ENCODE data around the gene HSPA4. TPM values are rescaled to one million over a fixed set of nuclear protein-coding genes. Genes with fewer than 3 reads are reported as not detected.
"Not testable (repeated sequence)": the region's sequence is repeated elsewhere in the genome, so short reads cannot be mapped to it uniquely, and the experiment has no call there.

The HSPA4 gene
- total RNA-seq, 1 donor from 2014 or later: 94.4 TPM

- no peak for DNase-seq
Observed at GRCh38 chr5:133050521-133050920, 1.3 kb upstream of the HSPA4 start.

GRCh38 chr5:133051061-133051541 is 712 bp upstream of the HSPA4 start:
- DNase-seq: no peak

- peak; percentile 52 for DNase-seq
Observed at GRCh38 chr5:133052317-133053175, 733 bp downstream of the HSPA4 start.

- DNase-seq: no peak
Observed at GRCh38 chr5:133053448-133053847, 1.6 kb downstream of the HSPA4 start.

- DNase-seq: no peak
Observed at GRCh38 chr5:133054697-133055471, 3.1 kb downstream of the HSPA4 start.

- no peak for DNase-seq
Observed at GRCh38 chr5:133056891-133057290, 5.1 kb downstream of the HSPA4 start.

- DNase-seq: no peak
Observed at GRCh38 chr5:133059621-133060020, 7.8 kb downstream of the HSPA4 start.

- no peak for DNase-seq
Observed at GRCh38 chr5:133062276-133062675, 10.5 kb downstream of the HSPA4 start.

- no peak for DNase-seq
Observed at GRCh38 chr5:133063965-133064364, 12.2 kb downstream of the HSPA4 start.

- no peak for DNase-seq
Observed at GRCh38 chr5:133065471-133065870, 13.7 kb downstream of the HSPA4 start.

GRCh38 chr5:133066045-133066444 is 14.2 kb downstream of the HSPA4 start:
- no peak for DNase-seq

GRCh38 chr5:133072021-133072420 is 20.2 kb downstream of the HSPA4 start:
- no peak for DNase-seq

- no peak for DNase-seq
Observed at GRCh38 chr5:133075572-133076536, 24.0 kb downstream of the HSPA4 start.

GRCh38 chr5:133079048-133079447 is 27.2 kb downstream of the HSPA4 start:
- DNase-seq: no peak

GRCh38 chr5:133081036-133081435 is 29.2 kb downstream of the HSPA4 start:
- DNase-seq: no peak

GRCh38 chr5:133081703-133082102 is 29.9 kb downstream of the HSPA4 start:
- DNase-seq: no peak

GRCh38 chr5:133082128-133082527 is 30.3 kb downstream of the HSPA4 start:
- no peak for DNase-seq

GRCh38 chr5:133083901-133084300 is 32.1 kb downstream of the HSPA4 start:
- DNase-seq: no peak

- not testable (repeated sequence) for DNase-seq
Observed at GRCh38 chr5:133085171-133085570, 33.4 kb downstream of the HSPA4 start.

- DNase-seq: no peak
Observed at GRCh38 chr5:133086366-133086875, 34.6 kb downstream of the HSPA4 start.

- no peak for DNase-seq
Observed at GRCh38 chr5:133088064-133088463, 36.3 kb downstream of the HSPA4 start.

- DNase-seq: no peak
Observed at GRCh38 chr5:133091034-133091433, 39.2 kb downstream of the HSPA4 start.
